HG02840 (cell line): ENCODE measurements around the gene OTOF.

Experiments
- ATAC-seq: cut with Tn5 transposase; IDR thresholded peaks from one replicate; pipeline ENCODE4 v1.9.1; 2021; ENCODE audit warnings: mild to moderate bottlenecking, moderate library complexity, moderate number of reproducible peaks; ENCODE audit not compliant: unreplicated experiment, low FRiP score

OTOF gene

DNA sequence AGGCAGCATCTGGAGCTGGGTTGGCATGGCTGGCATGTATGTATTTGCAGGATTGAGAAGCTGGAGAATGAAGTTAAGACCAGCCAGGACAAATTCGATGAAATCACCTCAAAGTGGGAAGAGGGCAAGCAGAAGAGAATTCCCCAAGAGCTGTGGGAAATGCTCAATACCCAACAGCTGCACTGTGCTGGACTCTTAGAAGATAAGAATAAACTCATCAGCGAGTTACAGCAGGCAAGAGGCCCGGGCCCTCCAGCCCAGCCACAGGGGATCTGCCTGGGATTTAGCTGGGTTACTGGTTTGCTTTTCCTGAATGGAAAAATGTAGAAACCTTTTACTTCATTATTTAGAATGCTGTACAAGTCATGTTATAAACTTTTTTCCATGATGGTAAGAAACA lies 53.7 kb downstream of the OTOF start:
- ATAC-seq = no peak

DNA sequence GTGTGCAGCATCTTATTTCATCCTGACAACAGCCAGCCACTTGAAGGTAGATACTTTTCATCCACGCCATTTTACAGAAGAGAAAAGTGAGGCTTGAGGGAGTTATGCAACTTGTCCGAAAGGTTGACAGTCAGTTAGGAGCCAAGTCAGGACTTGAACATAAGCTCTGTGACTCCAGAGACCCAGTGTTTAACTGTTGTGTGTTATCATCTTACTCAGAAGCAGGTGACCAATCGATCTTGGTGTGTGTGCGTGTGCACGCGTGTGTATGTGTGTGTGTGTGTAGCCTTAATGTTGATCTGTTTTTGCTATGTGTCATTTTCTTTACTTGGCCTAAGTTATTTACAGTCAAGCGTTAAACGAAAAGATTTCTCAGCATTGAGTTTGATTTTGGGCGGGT lies 54.2 kb downstream of the OTOF start:
- no peak for ATAC-seq

DNA sequence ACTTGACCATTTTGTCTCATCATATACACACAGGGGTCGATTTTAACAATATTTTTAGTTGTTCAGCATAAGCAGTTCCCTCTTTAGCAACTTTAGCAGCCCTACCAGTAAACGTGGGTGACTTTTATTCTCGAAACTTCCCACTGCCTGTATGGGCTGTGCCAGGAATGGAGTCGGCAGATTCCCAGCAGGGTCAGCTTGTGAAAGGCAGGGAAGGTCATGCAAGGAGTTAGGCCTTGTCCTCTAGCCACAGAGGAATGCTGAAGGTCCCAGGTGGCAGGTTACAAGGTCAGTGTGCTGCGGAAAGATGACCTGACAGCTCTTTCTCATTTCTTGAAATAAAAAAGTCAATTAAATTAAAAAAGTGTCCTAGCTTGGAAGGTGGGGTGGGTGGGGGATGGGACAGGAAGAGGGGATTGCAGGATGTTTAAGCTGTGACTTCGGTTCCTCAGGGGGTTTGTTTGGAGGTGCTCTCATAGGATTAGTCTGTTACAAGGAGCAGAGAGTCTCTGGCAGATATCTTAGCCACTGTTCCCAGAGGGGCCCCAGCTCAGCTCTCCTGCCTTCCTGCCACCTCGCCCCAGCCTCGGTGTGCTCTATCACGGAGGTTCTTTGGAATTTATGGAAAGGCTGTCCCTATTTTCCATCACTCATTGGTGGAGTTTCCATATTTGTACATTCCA lies 54.8 kb downstream of the OTOF start:
- no peak for ATAC-seq

DNA sequence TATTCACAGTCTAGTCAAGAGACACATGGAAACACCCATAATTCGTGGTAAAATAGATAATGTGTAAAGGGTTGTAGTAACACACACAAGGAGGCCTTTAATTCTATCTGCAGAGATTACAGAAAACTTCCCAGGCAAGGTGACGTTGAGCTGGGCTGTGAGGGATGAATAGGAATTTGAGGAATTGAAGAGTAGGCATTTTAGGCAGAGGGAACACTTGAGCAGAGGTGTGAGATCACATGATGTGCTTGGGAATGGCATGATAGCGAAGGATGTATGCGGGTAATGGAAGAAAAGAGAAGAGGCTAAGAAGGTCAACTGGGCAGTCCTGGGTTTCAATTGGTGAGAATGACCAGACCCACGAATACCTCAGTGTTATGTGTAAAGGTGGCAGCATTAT lies 56.0 kb downstream of the OTOF start:
- no peak for ATAC-seq

DNA sequence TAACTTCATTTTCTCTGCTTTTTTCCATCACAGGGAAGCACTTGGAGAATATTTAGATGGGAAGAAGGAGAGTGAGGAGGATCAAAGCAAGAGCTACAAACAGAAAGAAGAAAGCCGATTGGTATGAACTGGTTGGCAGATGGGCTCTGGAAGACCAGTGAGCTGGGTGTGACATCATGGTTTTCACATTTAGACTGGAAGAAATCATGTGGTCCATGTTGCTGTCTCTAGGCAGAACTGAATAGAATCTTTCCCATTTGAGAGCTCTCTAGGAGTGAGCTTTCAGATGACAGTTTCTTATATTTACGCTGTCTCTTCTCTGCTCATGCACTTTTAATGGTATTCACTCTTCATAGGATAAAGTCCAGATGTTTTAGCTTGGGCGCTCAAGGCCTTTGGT lies 63.6 kb downstream of the OTOF start:
- no peak for ATAC-seq

DNA sequence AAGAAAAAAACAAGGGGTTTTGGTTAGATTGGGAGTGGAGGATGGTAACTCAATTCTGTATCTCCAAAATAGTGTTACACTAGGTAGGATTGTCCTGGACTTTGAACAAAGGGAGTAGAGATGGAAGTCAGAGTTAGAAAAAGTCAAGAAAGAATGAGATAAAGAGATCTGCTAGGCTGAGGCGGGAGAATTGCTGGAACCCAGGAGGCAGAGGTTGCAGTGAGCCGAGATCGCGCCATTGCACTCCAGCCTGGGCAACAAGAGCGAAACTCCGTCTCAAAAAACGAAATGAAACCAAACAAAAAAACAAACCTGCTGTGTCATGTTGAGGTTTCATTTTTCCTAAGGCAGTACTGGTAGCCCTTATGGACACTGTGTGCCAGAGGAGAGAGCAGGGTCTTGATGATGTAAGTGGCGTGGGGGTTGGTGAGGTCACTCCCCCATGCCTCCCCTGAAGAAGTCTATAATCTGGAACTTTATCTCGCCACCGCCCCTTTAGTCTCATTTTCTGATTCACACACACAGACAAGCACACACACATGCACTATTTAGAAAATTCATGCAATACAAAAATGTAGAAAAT lies 65.7 kb downstream of the OTOF start:
- ATAC-seq = no peak

DNA sequence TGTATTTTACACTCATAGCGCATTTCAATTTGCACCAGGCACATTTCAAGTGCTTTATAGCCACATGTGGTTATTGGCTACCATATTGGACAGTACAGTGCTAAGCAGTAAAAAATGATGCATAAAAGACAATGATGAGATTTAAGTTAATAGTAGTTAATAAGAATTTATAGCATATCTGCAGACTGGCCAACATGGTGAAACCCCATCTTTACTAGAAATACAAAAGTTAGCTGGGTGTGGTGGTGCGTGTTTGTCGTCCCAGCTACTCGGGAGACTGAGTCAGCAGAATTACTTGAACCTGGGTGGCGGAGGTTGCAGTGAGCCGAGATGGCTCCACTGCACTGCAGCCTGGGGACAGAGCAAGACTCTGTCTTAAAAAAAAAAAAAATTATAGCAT lies 66.5 kb downstream of the OTOF start:
- ATAC-seq = no peak

DNA sequence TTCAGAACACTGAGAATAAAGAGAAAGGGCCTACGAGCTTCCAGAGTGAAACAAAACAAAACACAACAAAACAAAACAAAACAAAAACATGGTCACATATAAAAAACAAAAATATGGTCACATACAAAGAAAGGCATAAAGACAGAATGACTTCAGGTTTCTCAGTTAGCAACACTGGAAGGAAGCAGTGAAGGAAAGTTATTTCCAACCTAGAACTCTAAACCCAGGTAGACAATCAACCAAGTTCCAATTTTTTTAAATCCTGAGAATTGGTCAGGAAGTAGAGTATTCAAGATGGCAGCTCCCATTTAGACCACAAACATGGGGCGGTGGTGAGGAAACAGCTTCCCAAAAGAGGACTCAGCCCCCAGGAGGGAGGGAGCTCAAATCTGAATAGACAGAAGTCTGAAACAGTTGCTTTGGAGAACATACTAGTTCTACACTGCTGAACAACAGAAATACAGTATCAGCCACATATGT lies 67.1 kb downstream of the OTOF start:
- no peak for ATAC-seq

DNA sequence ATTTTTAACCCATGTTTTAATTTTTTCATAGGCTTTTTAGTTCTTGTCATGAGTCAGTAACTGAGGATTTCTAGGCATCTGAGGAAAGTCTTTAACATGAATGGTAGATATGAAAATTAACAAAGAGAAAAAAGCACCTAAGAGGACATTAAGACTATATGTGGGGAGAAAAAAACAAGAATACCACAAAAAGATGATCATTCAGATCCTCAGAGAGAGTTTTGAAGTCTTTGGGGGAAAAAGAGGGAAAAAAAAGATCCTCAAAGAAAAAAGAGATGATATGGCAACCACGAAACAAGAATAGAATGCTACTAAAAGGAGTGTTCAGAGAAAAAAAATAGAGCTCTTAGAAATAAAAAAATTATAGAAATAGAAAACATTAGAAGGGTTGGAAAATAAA lies 68.1 kb downstream of the OTOF start:
- ATAC-seq = no peak

DNA sequence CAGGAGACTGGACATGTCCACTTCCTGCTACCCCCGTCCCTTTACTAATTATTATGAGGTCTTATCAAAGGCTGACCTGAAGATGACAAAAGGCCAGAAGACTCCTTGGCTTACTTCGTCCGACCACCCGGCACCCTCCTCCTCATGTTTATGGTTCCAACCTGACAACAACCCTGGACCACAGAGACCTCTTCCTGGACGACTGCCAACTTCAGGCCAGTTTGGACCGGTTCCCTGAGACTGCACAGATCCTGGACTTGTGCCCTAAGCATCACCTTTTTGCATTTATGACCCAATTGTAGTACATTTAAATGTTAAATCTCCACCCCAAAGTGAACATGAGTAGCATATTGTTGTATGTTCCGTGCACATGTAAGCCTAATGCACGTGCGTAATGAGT lies 70.4 kb downstream of the OTOF start:
- ATAC-seq = no peak
